IPS-11a (cell line): ENCODE results near the gene EIF2S3B.
"Not testable (repeated sequence)": the region's sequence is repeated elsewhere in the genome, so short reads cannot be mapped to it uniquely, and the experiment has no call there.

Experiments used
- H3K4me3 ChIP-seq: one replicate; pipeline ENCODE4 v1.5.1; 2013; ENCODE audit warnings: low read depth, low read length, control low read depth

The EIF2S3B gene

GRCh38 chr12:10505620-10506019 is at the start of gene EIF2S3B:
EIF2S3B (plus strand) TSS chr12:10505890; CDS start chr12:10505903, 13 bp downstream.
- no peak within 1 kb of the TSS for H3K4me3 ChIP-seq

GRCh38 chr12:10456856-10457255 is 48.8 kb upstream of the EIF2S3B start:
- no peak overlapping the region for H3K4me3 ChIP-seq

- H3K4me3 ChIP-seq: no peak overlapping the region
Observed at GRCh38 chr12:10457760-10458159, 47.9 kb upstream of the EIF2S3B start.

- no peak overlapping the region for H3K4me3 ChIP-seq
Observed at GRCh38 chr12:10466311-10466710, 39.4 kb upstream of the EIF2S3B start.

- H3K4me3 ChIP-seq: no peak overlapping the region
Observed at GRCh38 chr12:10469701-10470100, 36.0 kb upstream of the EIF2S3B start.

DNA sequence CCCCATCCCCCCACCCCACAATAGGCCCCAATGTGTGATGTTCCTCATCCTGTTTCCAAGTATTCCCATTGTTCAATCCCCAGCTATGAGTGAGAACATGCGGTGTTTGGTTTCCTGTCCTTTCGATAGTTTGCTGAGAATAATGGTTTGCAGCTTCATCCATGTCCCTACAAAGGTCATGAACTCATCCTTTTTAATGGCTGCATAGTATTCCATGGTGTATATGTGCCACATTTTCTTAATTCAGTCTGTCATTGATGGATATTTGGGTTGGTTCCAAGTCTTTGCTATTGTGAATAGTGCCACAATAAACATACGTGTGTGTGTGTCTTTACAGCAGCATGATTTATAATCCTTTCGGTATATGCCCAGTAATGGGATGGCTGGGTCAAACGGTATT is 32.9 kb upstream of the EIF2S3B start:
- not testable (repeated sequence) for H3K4me3 ChIP-seq

- H3K4me3 ChIP-seq: not testable (repeated sequence)
Observed at GRCh38 chr12:10481901-10482300, 23.8 kb upstream of the EIF2S3B start.

- H3K4me3 ChIP-seq: not testable (repeated sequence)
Observed at GRCh38 chr12:10487328-10487727, 18.4 kb upstream of the EIF2S3B start.

GRCh38 chr12:10491766-10492165 is 13.9 kb upstream of the EIF2S3B start:
- H3K4me3 ChIP-seq: no peak overlapping the region

DNA sequence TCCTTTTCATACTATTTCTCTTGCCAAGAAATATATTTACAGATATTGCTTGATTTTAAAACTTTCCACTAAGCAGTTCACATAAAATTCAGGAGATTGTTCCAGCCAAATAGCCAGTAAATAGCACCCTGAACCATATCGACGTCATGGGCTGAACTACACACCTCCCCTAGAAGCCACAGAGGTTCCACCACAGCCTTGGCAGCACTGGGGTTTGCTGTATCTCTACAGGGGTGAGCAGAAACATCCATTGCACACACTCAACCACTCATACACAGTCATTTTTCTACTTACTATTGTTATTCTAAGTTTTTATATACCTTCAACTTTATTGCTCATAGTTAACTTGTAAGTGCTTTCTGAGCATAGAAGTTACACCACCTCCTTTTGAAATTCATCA is 8.1 kb upstream of the EIF2S3B start:
- no peak overlapping the region for H3K4me3 ChIP-seq

GRCh38 chr12:10498042-10498441 is 7.6 kb upstream of the EIF2S3B start:
- no peak overlapping the region for H3K4me3 ChIP-seq

GRCh38 chr12:10501030-10501429 is 4.7 kb upstream of the EIF2S3B start:
- H3K4me3 ChIP-seq: no peak overlapping the region

DNA sequence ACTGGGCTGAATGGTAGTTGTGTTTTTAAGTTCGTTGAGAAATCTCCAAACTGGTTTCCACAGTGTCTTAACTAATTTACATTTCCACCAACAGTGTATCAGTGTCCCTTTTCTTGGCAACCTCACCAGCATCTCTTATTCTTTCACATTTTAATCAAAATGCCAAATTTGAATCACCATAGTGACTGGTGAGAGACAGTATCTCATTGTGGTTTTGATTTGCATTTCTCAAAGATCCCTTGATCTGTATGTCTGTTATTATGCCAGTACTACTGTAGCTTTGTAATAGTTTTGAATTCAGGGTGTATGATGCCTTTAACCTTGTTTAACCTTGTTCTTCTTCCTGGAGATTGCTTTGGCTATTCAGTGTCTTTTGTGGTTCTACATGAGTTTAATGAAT is 2.2 kb upstream of the EIF2S3B start:
- H3K4me3 ChIP-seq: no peak overlapping the region

DNA sequence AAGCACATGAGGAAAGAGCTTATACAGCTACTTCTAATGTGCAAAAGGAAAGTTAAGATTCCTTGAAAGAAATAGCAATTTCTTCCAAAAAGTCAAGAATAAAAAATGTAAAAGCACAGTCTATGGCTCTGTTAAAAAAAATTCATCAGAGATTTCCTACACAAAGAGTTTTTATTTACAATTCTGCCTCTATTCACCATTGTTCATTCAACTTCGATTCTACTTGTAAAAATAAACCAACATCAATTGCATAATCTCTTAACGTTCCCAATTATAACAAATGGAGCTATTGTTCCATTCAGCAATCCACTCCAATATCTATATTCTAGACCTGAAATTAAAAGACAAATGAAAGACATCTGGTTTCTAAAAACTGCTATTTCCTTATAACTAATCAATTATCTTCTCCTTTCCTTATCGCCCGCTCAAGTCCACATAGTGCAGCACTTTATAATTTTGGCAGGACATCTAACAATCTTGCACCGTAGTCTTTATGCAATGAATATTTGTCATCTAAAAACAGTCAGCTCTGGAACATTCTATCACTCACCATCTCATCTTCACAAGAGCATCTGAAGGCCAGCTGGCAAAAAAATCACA is 6.2 kb downstream of the EIF2S3B start:
- no peak overlapping the region for H3K4me3 ChIP-seq

DNA sequence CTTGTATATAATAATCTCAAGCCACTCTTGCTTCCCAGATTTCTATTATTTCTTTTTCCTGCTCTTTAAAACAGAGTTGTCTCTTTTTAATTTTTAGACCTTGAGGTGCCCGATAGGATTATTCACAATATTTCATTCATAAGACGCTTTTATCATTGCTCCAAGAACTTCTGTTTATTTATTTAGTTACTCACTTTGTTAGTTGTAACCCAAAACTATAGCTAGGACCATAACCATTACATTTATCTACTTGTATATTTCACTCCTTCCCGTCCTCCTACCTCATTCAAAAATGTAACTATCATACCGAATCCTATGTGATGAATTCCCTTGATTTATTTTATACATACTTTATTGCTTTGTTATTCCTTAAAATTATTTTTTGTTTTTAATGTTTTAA is 7.1 kb downstream of the EIF2S3B start:
- no peak overlapping the region for H3K4me3 ChIP-seq

- no peak overlapping the region for H3K4me3 ChIP-seq
Observed at GRCh38 chr12:10521555-10521954, 15.9 kb downstream of the EIF2S3B start.

- no peak overlapping the region for H3K4me3 ChIP-seq
Observed at GRCh38 chr12:10528174-10528953, 22.7 kb downstream of the EIF2S3B start.

DNA sequence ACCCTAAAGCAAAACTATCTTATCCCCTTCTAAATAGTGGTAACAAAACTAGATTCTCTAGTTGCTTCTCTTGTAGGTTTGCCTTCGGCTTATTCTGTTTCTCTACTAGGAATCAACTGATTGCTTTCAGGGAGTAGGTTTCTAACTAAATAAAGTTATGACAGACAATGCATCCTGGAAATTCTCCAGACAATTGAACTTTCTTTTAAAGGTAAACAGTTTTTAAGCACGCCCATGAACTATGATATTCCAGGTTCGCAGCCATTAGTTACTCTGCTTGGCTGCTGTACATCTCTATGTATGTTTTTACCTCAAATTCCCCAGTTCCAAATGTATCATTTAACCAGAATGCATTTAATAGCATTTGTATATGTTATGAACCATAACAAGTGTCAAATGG is 23.9 kb downstream of the EIF2S3B start:
- H3K4me3 ChIP-seq: no peak overlapping the region

- H3K4me3 ChIP-seq: no peak overlapping the region
Observed at GRCh38 chr12:10537721-10538120, 32.0 kb downstream of the EIF2S3B start.

DNA sequence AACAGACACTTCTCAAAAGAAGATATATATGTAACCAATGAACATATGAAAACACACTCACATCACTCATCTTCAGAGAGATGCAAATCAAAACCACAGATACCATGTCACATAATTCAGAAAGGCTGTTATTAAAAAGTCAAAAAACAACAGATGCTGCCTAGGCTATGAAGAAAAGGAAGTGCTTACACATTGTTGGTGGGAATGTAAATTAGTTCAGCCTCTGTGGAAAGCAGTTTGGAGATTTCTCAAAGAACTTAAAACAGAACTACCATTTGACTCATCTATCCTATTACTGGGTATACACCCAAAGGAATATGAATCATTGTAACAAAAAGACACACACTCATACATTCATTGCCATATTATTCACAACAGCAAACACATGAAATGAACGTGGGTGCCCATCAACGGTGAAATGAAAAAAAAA is 35.1 kb downstream of the EIF2S3B start:
- H3K4me3 ChIP-seq: no peak overlapping the region

GRCh38 chr12:10543499-10543898 is 37.8 kb downstream of the EIF2S3B start:
- no peak overlapping the region for H3K4me3 ChIP-seq

GRCh38 chr12:10551375-10551774 is 45.7 kb downstream of the EIF2S3B start:
- H3K4me3 ChIP-seq: no peak overlapping the region

DNA sequence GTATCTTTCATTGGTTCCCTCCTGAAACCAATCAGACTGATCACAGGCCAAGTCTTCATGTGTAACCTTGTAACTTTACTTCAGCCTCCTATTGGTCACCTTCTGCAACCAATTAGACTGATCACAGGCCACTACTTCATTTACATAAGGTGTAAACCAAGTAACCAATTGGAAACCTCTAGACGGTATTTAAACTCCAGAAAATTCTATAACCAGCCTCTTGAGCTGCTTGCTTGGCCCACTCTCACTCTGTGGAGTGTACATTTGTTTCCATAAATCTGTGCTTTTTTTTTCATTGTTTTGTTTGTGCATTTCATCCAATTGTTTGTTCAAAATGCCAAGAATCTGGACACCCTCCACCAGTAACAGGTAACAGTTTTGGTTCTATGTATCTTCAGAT is 47.5 kb downstream of the EIF2S3B start:
- H3K4me3 ChIP-seq: no peak overlapping the region
